Adrenal gland (tissue), 12 donors: ENCODE measurements around the gene PDE9A. TPM values are rescaled to one million over a fixed set of nuclear protein-coding genes. Genes with fewer than 3 reads are reported as not detected.

Experiments used
- DNase-seq, 7 donors: peaks; one replicate each; pipeline ENCODE4 v3.0.0-alpha.2; 2019 to 2020
- H3K27ac ChIP-seq, 5 donors: fragments of 200-600 bp; sonication (generic) in 4 of 5; 1 replicate in 3 of 5; 2 replicates in 2 of 5; pipeline versions ENCODE4 v1.5.1 to v1.8.0; 2016 to 2020; ENCODE audit warnings: mild to moderate bottlenecking in 1 of 5
- H3K27me3 ChIP-seq: fragments of 200-600 bp; 2 replicates; pipeline ENCODE4 v1.8.0; 2021
- H3K36me3 ChIP-seq, 2 donors: fragments of 200-600 bp; replicated peaks in 1 of 2; 1 replicate in 1 of 2; 2 replicates in 1 of 2; pipeline versions ENCODE4 v1.5.1 to v1.8.0; 2018 to 2022
- H3K4me1 ChIP-seq, 2 donors: fragments of 200-600 bp; replicated peaks in 1 of 2; 1 replicate in 1 of 2; 2 replicates in 1 of 2; pipeline versions ENCODE4 v1.5.1 to v1.8.0; 2018 to 2021
- H3K4me3 ChIP-seq, 4 donors: fragments of 200-600 bp; sonication (generic) in 3 of 4; one replicate each; pipeline ENCODE4 v1.5.1; 2016 to 2018
- H3K9me3 ChIP-seq, 3 donors: fragments of 200-600 bp; sonication (generic) in 1 of 3; replicated peaks in 1 of 3; 1 replicate in 2 of 3; 2 replicates in 1 of 3; pipeline versions ENCODE4 v1.5.1 to v1.8.0; 2016 to 2021
- CTCF ChIP-seq, 6 experiments: fragments of 450-650 bp in 4 of 6; fragments of 200-600 bp in 2 of 6; sonication (generic) in 1 of 6; IDR thresholded peaks; 1 replicate in 5 of 6; 2 replicates in 1 of 6; pipeline versions ENCODE4 v1.5.1 to v1.8.0; 2016 to 2021; ENCODE audit warnings: antibody characterized with exemption in 6 of 6, mild to moderate bottlenecking in 2 of 6, moderate library complexity in 1 of 6
- POLR2A ChIP-seq, 2 donors: fragments of 450-650 bp; IDR thresholded peaks; one replicate each; pipeline ENCODE4 v1.6.1; 2017; ENCODE audit warnings: antibody characterized with exemption in 2 of 2, mild to moderate bottlenecking in 2 of 2, moderate library complexity in 1 of 2
- WGBS, 4 donors: extraction: QIAGEN DNeasy Blood & Tissue Kit in 2 of 4; methylation state at CpG; one replicate each; pipeline versions ENCODE4 v1.1.5 to v1.1.7; 2013 to 2017; 5-methylcytosine and 5-hydroxymethylcytosine counted together
- intact Hi-C, 2 donors: fragments of 100-400 bp; cut with DNase I; formaldehyde crosslinking; loops; one replicate each; pipeline versions ENCODE4 v1.14.1 to v1.15.0; 2022 to 2023
- polyA plus RNA-seq, 3 donors: library from polyadenylated mRNA; stranded (reverse); fragments of 200-250 nt in 2 of 3; fragments of 350-450 nt in 1 of 3; fragmentation: Illumina TruSeq in 1 of 3; extraction: RNeasy Lipid Tissue Mini Kit (QIAGEN cat#74804) in 1 of 3; gene quantifications; one replicate each; pipeline ENCODE4 v1.2.3, GENCODE V29; 2013 to 2014
- total RNA-seq, 9 donors: library from RNA; depleted of rRNA in 4 of 9; stranded (reverse); fragments of >200 nt in 4 of 9; fragments of 120-200 nt in 1 of 9; fragmentation: NEBNext Ultra II Directional in 1 of 9; extraction: Animal tissue kit (Norgen Biotek cat#: 25700) in 1 of 9; gene quantifications; one replicate each; pipeline versions ENCODE4 v1.1.0 to v1.2.4, GENCODE V29; 2013 to 2023
- donor health status: healthy with polysubstance abuse.
- donor health status: Bipolar disorder and iron deficiency.
- donor health status: DM: yes; HTN: yes; CAD: no.
- donor health status: DM: no; HTN: no; CAD: no.
- donor health status: DM: no; HTN: no; CAD: no.
- donor health status: DM: yes; HTN: yes; CAD: no.

The PDE9A gene
- total and polyA plus RNA-seq, 12 donors = 4.6 to 58.1 (median 19.5) TPM

GRCh38 chr21:42666023-42666747, 12.8 kb downstream of the PDE9A start:
- WGBS, 4 donors = 45 to 57% (median 49%) methylated on average over 15 to 30 of the region's 30 CpGs
- H3K4me1 ChIP-seq = peaks cover 3 to 9% of the 10 kb centered on the region in 2 donors
- TF ChIP-seq POLR2A (IDR thresholded peaks at IDR 0.05) (peak in 1 of 2 donors; percentile 59), CTCF (IDR thresholded peaks at IDR 0.05) (no peak)
- intact Hi-C loops = loop anchor here in 1 of 2 donors (5.0 kb wide), 1 partner anchor 51 kb away; no protein-coding TSS in a partner anchor
- no peaks in the 10 kb centered on the region for H3K36me3 ChIP-seq
- no peaks in the 10 kb centered on the region for H3K9me3 ChIP-seq
- H3K27me3 ChIP-seq = no peaks in the 10 kb centered on the region
- peak; percentile 76 to 92 (median 88) for DNase-seq
- peak overlapping the region in 4 of 5 donors; percentile 53 to 86 (median 72) for H3K27ac ChIP-seq
- peak overlapping the region in 1 of 4 donors; percentile 4 for H3K4me3 ChIP-seq

GRCh38 chr21:42666925-42667324, 13.5 kb downstream of the PDE9A start:
- H3K4me3 ChIP-seq = no peak overlapping the region
- no peaks in the 10 kb centered on the region for H3K27me3 ChIP-seq
- H3K4me1 ChIP-seq = peaks cover 3 to 9% of the 10 kb centered on the region in 2 donors
- H3K9me3 ChIP-seq = no peaks in the 10 kb centered on the region
- intact Hi-C loops = loop anchor here in 1 of 2 donors (5.0 kb wide), 1 partner anchor 50 kb away; no protein-coding TSS in a partner anchor
- DNase-seq = no peak
- TF ChIP-seq CTCF (IDR thresholded peaks at IDR 0.05) = no peak
- H3K36me3 ChIP-seq = no peaks in the 10 kb centered on the region
- WGBS, 4 donors = 91 to 95% (median 93%) methylated on average over 7 to 11 of the region's 11 CpGs
- H3K27ac ChIP-seq = peak overlapping the region in 3 of 5 donors; percentile 63 to 86 (median 80)

- intact Hi-C loops = loop anchor here in 1 of 2 donors (5.0 kb wide), 1 partner anchor 49 kb away; no protein-coding TSS in a partner anchor
- no peaks in the 10 kb centered on the region for H3K9me3 ChIP-seq
- WGBS, 4 donors = 72 to 85% (median 79%) methylated on average over 32 to 34 of the region's 34 CpGs
- H3K4me1 ChIP-seq = peaks cover 3 to 9% of the 10 kb centered on the region in 2 donors
- DNase-seq = no peak
- H3K27ac ChIP-seq = no peak overlapping the region
- no peaks in the 10 kb centered on the region for H3K27me3 ChIP-seq
- TF ChIP-seq CTCF (IDR thresholded peaks at IDR 0.05) (no peak), POLR2A (IDR thresholded peaks at IDR 0.05) (no peak)
- no peak overlapping the region for H3K4me3 ChIP-seq
- H3K36me3 ChIP-seq = no peaks in the 10 kb centered on the region
These were observed 15.0 kb downstream of the PDE9A start for GRCh38 chr21:42668298-42668992.

GRCh38 chr21:42669041-42669440, 15.6 kb downstream of the PDE9A start:
- no peak for DNase-seq
- no peak for TF ChIP-seq CTCF (IDR thresholded peaks at IDR 0.05)
- no peak for TF ChIP-seq POLR2A (IDR thresholded peaks at IDR 0.05)
- intact Hi-C loops = loop anchor here in 1 of 2 donors (5.0 kb wide), 1 partner anchor 48 kb away; no protein-coding TSS in a partner anchor
- Histone ChIP-seq H3K27ac (no peak overlapping the region), H3K36me3 (no peaks in the 10 kb centered on the region), H3K9me3 (no peaks in the 10 kb centered on the region), H3K4me1 (peaks cover 3 to 9% of the 10 kb centered on the region in 2 donors), H3K27me3 (no peaks in the 10 kb centered on the region), H3K4me3 (no peak overlapping the region)
- 76 to 86% (median 83%) methylated on average over 13 of the region's 13 CpGs for WGBS, 4 donors
